Measurements from ENCODE around the gene NECTIN1.

NECTIN1 gene

GRCh38 chr11:119738059-119738439 lies 9.0 kb upstream of the NECTIN1 start:
- Histone ChIP-seq H3K4me2 (ENCODE audit: low read depth, low read length) (no peak overlapping the region), H3K79me2 (ENCODE audit: low read length) (no peaks in the 10 kb centered on the region), H4K20me1 (ENCODE audit: insufficient read depth, low read length) (no peaks in the 10 kb centered on the region), H3K36me3 (replicated peaks; ENCODE audit: insufficient read depth, low read length) (no peaks in the 10 kb centered on the region), H3K9me2 (replicated peaks; ENCODE audit: insufficient read depth, low read length) (no peaks in the 10 kb centered on the region), H3K4me1 (ENCODE audit: low read length) (no peaks in the 10 kb centered on the region), H2AFZ (ENCODE audit: low read length) (no peak overlapping the region), H3K9me3 (replicated peaks; ENCODE audit: insufficient read depth, low read length) (no peaks in the 10 kb centered on the region), H3F3A (ENCODE audit: insufficient read depth, low read length) (no peaks in the 10 kb centered on the region), H3K27me3 (replicated peaks; ENCODE audit: insufficient read depth, low read length) (peaks cover 12% of the 10 kb centered on the region; the same call in 1 of the 2 replicates), H3K9ac (ENCODE audit: low read length) (no peak overlapping the region), H3K27ac (ENCODE audit: low read length) (no peak overlapping the region), H3K4me3 (ENCODE audit: low read length) (no peak overlapping the region)
- no peak for DNase-seq
- TF ChIP-seq EZH2 (optimal IDR thresholded peaks at IDR 0.05; ENCODE audit: low read depth, low read length) (no peak), EZH2phosphoT487 (IDR thresholded peaks at IDR 0.05; ENCODE audit: low read length) (no peak)
- TF ChIP-seq, protein P1, sequence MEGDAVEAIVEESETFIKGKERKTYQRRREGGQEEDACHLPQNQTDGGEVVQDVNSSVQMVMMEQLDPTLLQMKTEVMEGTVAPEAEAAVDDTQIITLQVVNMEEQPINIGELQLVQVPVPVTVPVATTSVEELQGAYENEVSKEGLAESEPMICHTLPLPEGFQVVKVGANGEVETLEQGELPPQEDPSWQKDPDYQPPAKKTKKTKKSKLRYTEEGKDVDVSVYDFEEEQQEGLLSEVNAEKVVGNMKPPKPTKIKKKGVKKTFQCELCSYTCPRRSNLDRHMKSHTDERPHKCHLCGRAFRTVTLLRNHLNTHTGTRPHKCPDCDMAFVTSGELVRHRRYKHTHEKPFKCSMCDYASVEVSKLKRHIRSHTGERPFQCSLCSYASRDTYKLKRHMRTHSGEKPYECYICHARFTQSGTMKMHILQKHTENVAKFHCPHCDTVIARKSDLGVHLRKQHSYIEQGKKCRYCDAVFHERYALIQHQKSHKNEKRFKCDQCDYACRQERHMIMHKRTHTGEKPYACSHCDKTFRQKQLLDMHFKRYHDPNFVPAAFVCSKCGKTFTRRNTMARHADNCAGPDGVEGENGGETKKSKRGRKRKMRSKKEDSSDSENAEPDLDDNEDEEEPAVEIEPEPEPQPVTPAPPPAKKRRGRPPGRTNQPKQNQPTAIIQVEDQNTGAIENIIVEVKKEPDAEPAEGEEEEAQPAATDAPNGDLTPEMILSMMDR (IDR thresholded peaks at IDR 0.05; ENCODE audit: low read length): no peak

- no peak for DNase-seq
- no peaks in the 10 kb centered on the region for H3K36me3 ChIP-seq (replicated peaks; ENCODE audit: insufficient read depth, low read length)
These were observed 8.5 kb upstream of the NECTIN1 start for GRCh38 chr11:119737366-119738058.

GRCh38 chr11:119734788-119735187 lies 5.8 kb upstream of the NECTIN1 start:
- DNase-seq: no peak
- Histone ChIP-seq H3K79me2 (ENCODE audit: low read length) (no peaks in the 10 kb centered on the region), H3K9ac (ENCODE audit: low read length) (no peak overlapping the region), H3F3A (ENCODE audit: insufficient read depth, low read length) (no peaks in the 10 kb centered on the region), H3K27me3 (replicated peaks; ENCODE audit: insufficient read depth, low read length) (peaks cover 5% of the 10 kb centered on the region), H3K4me3 (ENCODE audit: low read length) (no peak overlapping the region), H3K27ac (ENCODE audit: low read length) (no peak overlapping the region), H3K9me3 (replicated peaks; ENCODE audit: insufficient read depth, low read length) (no peaks in the 10 kb centered on the region), H2AFZ (ENCODE audit: low read length) (no peak overlapping the region), H4K20me1 (ENCODE audit: insufficient read depth, low read length) (no peaks in the 10 kb centered on the region), H3K4me2 (ENCODE audit: low read depth, low read length) (no peak overlapping the region), H3K4me1 (ENCODE audit: low read length) (no peaks in the 10 kb centered on the region), H3K9me2 (replicated peaks; ENCODE audit: insufficient read depth, low read length) (no peaks in the 10 kb centered on the region), H3K36me3 (replicated peaks; ENCODE audit: insufficient read depth, low read length) (no peaks in the 10 kb centered on the region)
- no peak for TF ChIP-seq EZH2phosphoT487 (IDR thresholded peaks at IDR 0.05; ENCODE audit: low read length)

More at GRCh38 chr11:119737366-119738058, 8.5 kb upstream of the NECTIN1 start:
- no peak for TF ChIP-seq EZH2phosphoT487 (IDR thresholded peaks at IDR 0.05; ENCODE audit: low read length)
- TF ChIP-seq EZH2 (optimal IDR thresholded peaks at IDR 0.05; ENCODE audit: low read depth, low read length): no peak
- TF ChIP-seq, protein P1 (IDR thresholded peaks at IDR 0.05; ENCODE audit: low read length): no peak
- no peaks in the 10 kb centered on the region for H4K20me1 ChIP-seq (ENCODE audit: insufficient read depth, low read length)
- H3K9ac ChIP-seq (ENCODE audit: low read length): no peak overlapping the region
- no peaks in the 10 kb centered on the region for H3K4me1 ChIP-seq (ENCODE audit: low read length)
- no peak overlapping the region for H2AFZ ChIP-seq (ENCODE audit: low read length)
- H3K27ac ChIP-seq (ENCODE audit: low read length): no peak overlapping the region
- H3K27me3 ChIP-seq (replicated peaks; ENCODE audit: insufficient read depth, low read length): peaks cover 7% of the 10 kb centered on the region; the same call in 1 of the 2 replicates
- H3F3A ChIP-seq (ENCODE audit: insufficient read depth, low read length): no peaks in the 10 kb centered on the region
- H3K79me2 ChIP-seq (ENCODE audit: low read length): no peaks in the 10 kb centered on the region
- H3K4me2 ChIP-seq (ENCODE audit: low read depth, low read length): no peak overlapping the region
- no peaks in the 10 kb centered on the region for H3K9me2 ChIP-seq (replicated peaks; ENCODE audit: insufficient read depth, low read length)
- no peak overlapping the region for H3K4me3 ChIP-seq (ENCODE audit: low read length)
- H3K9me3 ChIP-seq (replicated peaks; ENCODE audit: insufficient read depth, low read length): no peaks in the 10 kb centered on the region

DNA sequence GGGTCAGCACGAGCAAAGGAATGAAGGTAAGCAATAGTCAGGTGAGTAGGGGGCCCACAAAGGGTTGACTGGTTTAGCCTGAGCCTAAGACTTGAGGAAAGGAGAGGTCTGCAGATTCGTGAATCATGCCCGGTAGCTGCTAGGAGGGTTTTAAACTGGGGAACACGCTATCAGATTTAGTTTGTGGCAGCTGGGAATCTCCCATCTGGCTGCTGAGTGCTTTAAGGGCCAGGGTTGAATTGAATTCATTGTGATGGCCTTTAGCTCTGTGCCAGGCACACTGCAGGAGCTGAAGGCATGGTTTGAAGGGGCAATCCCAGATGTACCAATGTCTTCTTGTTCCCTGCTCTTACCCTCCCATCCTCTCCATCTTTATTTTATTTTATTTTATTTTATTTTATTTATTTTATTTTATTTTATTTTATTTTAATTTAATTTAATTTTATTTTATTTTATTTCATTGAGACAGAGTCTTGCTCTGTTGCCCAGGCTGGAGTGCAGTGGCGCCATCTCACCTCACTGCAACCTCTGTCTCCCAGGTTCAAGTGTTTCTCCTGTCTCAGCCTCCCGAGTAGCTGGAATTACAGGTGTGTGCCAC lies 1.9 kb upstream of the NECTIN1 start:
- 0 out of 2 replicates have a peak, but pooled peaks cover 4% of the 10 kb centered on the region for H4K20me1 ChIP-seq (ENCODE audit: insufficient read depth, low read length)
- peaks cover 5% of the 10 kb centered on the region for H3K27me3 ChIP-seq (replicated peaks; ENCODE audit: insufficient read depth, low read length)
- 0 out of 2 replicates have a peak, but pooled peaks cover 7% of the 10 kb centered on the region for H3K4me1 ChIP-seq (ENCODE audit: low read length)
- H2AFZ ChIP-seq (ENCODE audit: low read length): no peak overlapping the region
- no peak for DNase-seq
- no peak overlapping the region for H3K4me3 ChIP-seq (ENCODE audit: low read length)
- H3K4me2 ChIP-seq (ENCODE audit: low read depth, low read length): no peak overlapping the region
- no peaks in the 10 kb centered on the region for H3K36me3 ChIP-seq (replicated peaks; ENCODE audit: insufficient read depth, low read length)
- no peak overlapping the region for H3K9ac ChIP-seq (ENCODE audit: low read length)
- H3K79me2 ChIP-seq (ENCODE audit: low read length): peaks cover 26% of the 10 kb centered on the region
- H3K9me3 ChIP-seq (replicated peaks; ENCODE audit: insufficient read depth, low read length): no peaks in the 10 kb centered on the region
- no peaks in the 10 kb centered on the region for H3F3A ChIP-seq (ENCODE audit: insufficient read depth, low read length)
- no peaks in the 10 kb centered on the region for H3K9me2 ChIP-seq (replicated peaks; ENCODE audit: insufficient read depth, low read length)
- TF ChIP-seq EZH2phosphoT487 (IDR thresholded peaks at IDR 0.05; ENCODE audit: low read length): no peak
- TF ChIP-seq, protein P1 (IDR thresholded peaks at IDR 0.05; ENCODE audit: low read length): no peak
- no peak for TF ChIP-seq EZH2 (optimal IDR thresholded peaks at IDR 0.05; ENCODE audit: low read depth, low read length)
- no peak overlapping the region for H3K27ac ChIP-seq (ENCODE audit: low read length)

Measured in MM.1S (cell line).